Parathyroid adenoma (tissue), 2 donors: ENCODE measurements around the gene ZBTB20.

Experiments
- H2AFZ ChIP-seq: fragments of 300-600 bp; sonication (generic); one replicate; pipeline ENCODE4 v1.7.0; 2017; ENCODE audit warnings: antibody characterized with exemption, mild to moderate bottlenecking
- H3K27ac ChIP-seq: fragments of 300-600 bp; sonication (generic); one replicate; pipeline ENCODE4 v1.7.0; 2017
- H3K27me3 ChIP-seq: fragments of 300-600 bp; sonication (generic); one replicate; pipeline ENCODE4 v1.7.0; 2017; ENCODE audit warnings: low read length; ENCODE audit not compliant: control insufficient read depth, insufficient read depth
- H3K36me3 ChIP-seq: fragments of 300-600 bp; sonication (generic); one replicate; pipeline ENCODE4 v1.7.0; 2017; ENCODE audit warnings: low read length; ENCODE audit not compliant: control insufficient read depth, insufficient read depth
- H3K4me1 ChIP-seq: fragments of 300-600 bp; sonication (generic); one replicate; pipeline ENCODE4 v1.7.0; 2017; ENCODE audit warnings: control low read depth
- H3K4me2 ChIP-seq: fragments of 300-600 bp; sonication (generic); one replicate; pipeline ENCODE4 v1.7.0; 2017; ENCODE audit warnings: low read length
- H3K4me3 ChIP-seq: fragments of 300-600 bp; sonication (generic); one replicate; pipeline ENCODE4 v1.7.0; 2017; ENCODE audit warnings: low read depth, low read length
- H3K79me2 ChIP-seq: fragments of 300-600 bp; sonication (generic); one replicate; pipeline ENCODE4 v1.7.0; 2017; ENCODE audit warnings: control low read depth
- H3K9ac ChIP-seq: fragments of 300-600 bp; sonication (generic); one replicate; pipeline ENCODE4 v1.7.0; 2017; ENCODE audit warnings: mild to moderate bottlenecking
- H3K9me3 ChIP-seq: fragments of 300-600 bp; sonication (generic); one replicate; pipeline ENCODE4 v1.7.0; 2017; ENCODE audit warnings: low read length; ENCODE audit not compliant: control insufficient read depth
- CTCF ChIP-seq: fragments of 300-600 bp; sonication (generic); IDR thresholded peaks from one replicate; pipeline ENCODE4 v1.7.0; 2017; ENCODE audit warnings: antibody characterized with exemption, mild to moderate bottlenecking
- donor health status: primary hyperparathyroidism.

ZBTB20 gene

GRCh38 chr3:114799816-114800215 lies 347.3 kb downstream of the ZBTB20 start:
- H3K36me3 ChIP-seq, result no peaks in the 10 kb centered on the region
- H3K4me1 ChIP-seq, result no peaks in the 10 kb centered on the region
- H2AFZ ChIP-seq, result no peak overlapping the region
- no peak overlapping the region for H3K4me2 ChIP-seq
- no peaks in the 10 kb centered on the region for H3K9me3 ChIP-seq
- H3K79me2 ChIP-seq, result peaks cover 3% of the 10 kb centered on the region
- H3K9ac ChIP-seq, result no peak overlapping the region
- TF ChIP-seq CTCF, result no peak
- no peaks in the 10 kb centered on the region for H3K27me3 ChIP-seq
- H3K4me3 ChIP-seq, result no peak overlapping the region
- no peak overlapping the region for H3K27ac ChIP-seq

DNA sequence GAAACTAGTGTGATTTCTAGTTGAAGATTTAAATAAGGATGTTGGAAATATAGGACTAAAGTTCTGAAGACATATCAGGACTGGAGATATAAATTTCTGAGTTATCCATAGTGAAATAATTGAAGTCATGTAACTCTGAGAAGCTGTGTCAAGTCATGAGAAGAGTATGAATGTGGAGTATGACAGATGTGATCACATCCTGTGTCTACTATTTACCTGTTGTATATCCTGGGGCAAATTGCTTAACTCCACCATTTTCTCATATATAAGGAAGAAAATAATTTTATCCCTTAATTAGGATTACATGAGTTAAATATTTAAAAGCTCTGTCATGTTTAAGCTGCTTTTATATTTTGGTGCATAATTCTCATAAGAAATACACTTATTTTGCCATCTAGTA lies 350.3 kb downstream of the ZBTB20 start:
- TF ChIP-seq CTCF, result no peak
- no peaks in the 10 kb centered on the region for H3K9me3 ChIP-seq
- H3K4me3 ChIP-seq, result no peak overlapping the region
- H3K4me1 ChIP-seq, result no peaks in the 10 kb centered on the region
- H3K9ac ChIP-seq, result no peak overlapping the region
- H3K36me3 ChIP-seq, result no peaks in the 10 kb centered on the region
- H3K4me2 ChIP-seq, result no peak overlapping the region
- H3K79me2 ChIP-seq, result peaks cover 3% of the 10 kb centered on the region
- no peaks in the 10 kb centered on the region for H3K27me3 ChIP-seq
- no peak overlapping the region for H3K27ac ChIP-seq
- no peak overlapping the region for H2AFZ ChIP-seq

DNA sequence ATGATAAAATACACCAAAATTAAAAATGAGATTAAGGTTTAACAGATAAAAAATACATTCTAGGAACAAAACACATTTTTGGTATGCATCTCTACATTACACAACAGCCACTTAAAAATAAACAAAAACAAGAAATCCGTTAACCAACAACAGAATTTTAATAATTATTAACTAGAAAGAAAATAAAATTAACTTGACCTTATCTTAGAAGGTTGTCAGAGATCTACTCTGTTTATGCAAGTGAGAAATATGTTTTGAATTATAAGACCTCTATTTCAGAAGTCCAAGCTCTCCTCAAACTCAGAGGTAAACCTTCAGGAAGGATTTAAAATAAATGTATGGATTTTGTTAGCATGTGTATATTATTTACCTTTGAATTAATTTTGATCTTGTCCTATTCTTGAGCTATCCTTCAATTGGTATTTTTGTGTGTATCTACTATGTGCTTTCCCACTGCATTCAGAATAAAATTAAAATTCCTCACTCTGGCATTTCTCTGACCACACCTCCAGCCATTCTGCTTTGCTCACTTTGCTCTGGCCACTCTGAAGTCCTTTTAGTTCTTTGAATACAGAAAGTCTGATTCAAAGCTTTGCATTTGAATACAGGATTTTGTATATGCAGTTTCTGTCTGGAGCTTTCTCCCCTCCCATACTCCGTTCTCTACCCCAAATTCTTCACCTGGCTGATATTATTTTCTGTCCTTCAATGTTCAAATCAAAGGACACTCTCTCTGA lies 352.0 kb downstream of the ZBTB20 start:
- Histone ChIP-seq H3K4me3 (no peak overlapping the region), H3K36me3 (no peaks in the 10 kb centered on the region), H3K27me3 (no peaks in the 10 kb centered on the region), H3K9me3 (no peaks in the 10 kb centered on the region), H3K4me2 (no peak overlapping the region), H3K27ac (no peak overlapping the region), H3K4me1 (no peaks in the 10 kb centered on the region), H2AFZ (no peak overlapping the region), H3K79me2 (peaks cover 3% of the 10 kb centered on the region), H3K9ac (no peak overlapping the region)
- TF ChIP-seq CTCF, result no peak

DNA sequence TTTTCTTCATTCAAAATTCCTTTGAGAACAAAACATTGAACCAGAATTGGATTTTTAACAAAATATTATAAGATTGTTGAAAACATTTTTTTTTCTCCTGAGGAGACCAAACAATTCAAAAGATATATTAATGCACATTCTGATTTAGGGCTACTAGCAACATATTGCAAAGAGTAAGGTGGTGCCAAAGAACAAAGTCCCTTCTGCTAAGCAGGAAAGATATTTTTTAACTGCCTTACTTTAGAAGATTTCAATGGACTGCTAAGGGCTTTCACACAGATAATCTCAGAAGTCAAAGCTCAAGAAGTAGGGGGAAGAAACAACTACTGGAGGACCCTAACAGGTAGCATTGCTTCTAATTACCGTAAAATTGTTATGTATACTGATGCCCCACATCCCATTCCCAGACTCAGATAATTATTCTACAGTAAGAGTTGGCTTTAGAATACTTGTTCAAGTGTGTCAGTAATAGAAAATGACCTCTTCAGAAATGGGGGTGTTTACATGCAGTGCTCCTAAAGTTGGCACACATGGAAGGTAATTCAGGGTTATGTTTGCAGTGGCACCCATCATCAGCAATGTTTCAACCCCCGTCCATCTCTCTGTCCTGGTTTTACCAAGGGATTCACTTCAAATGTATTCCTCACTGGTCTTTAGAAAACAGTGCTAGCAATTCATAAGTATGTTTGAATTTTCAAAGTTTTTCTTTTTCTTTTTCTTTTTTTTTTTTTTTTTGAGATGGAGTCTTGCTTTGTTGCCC lies 354.7 kb downstream of the ZBTB20 start:
- H3K27me3 ChIP-seq, result no peaks in the 10 kb centered on the region
- H3K9ac ChIP-seq, result no peak overlapping the region
- no peaks in the 10 kb centered on the region for H3K36me3 ChIP-seq
- peaks cover 3% of the 10 kb centered on the region for H3K79me2 ChIP-seq
- no peak overlapping the region for H2AFZ ChIP-seq
- no peaks in the 10 kb centered on the region for H3K9me3 ChIP-seq
- no peaks in the 10 kb centered on the region for H3K4me1 ChIP-seq
- TF ChIP-seq CTCF, result no peak
- H3K4me2 ChIP-seq, result no peak overlapping the region
- no peak overlapping the region for H3K27ac ChIP-seq
- no peak overlapping the region for H3K4me3 ChIP-seq
